K562 (cell line): ENCODE results near the gene PPM1H. TPM values are rescaled to one million over a fixed set of nuclear protein-coding genes. Genes with fewer than 3 reads are reported as not detected.
A peak's percentile ranks its signal among the peaks of the same experiment; 100 is the strongest.

Source experiments
- ATAC-seq: fragments of 200-7000 bp; cut with Tn5 transposase; 3 replicates; pipeline ENCODE4 v1.9.1; 2020; ENCODE audit warnings: moderate library complexity
- BruUV-seq: library from RNA; stranded (reverse); fragments of 400-500 nt; replicated peaks from 2 replicates; lab custom pipeline; 2021; lab: Mats Ljungman, UMichigan
- CTCF ChIA-PET: fragments of 300-600 bp; formaldehyde crosslinking; extraction: SDS; loops from one replicate; lab custom pipeline; 2021; ENCODE audit warnings: low intra/inter-chr PET ratio; lab: Yijun Ruan, JAX
- POLR2A ChIA-PET: fragments of 300-600, 350-650 bp; sonication (Branson Sonifier 250); formaldehyde crosslinking; extraction: SDS; loops from one replicate; lab custom pipeline; 2021; ENCODE audit warnings: antibody characterized with exemption, inconsistent platforms; lab: Yijun Ruan, JAX
- DNase-seq, 4 experiments: peaks; one replicate each; pipeline versions ENCODE4 v3.0.0 to v3.0.0-alpha.2; 2011 to 2018; ENCODE audit warnings: low spot score in 3 of 4, mixed read lengths in 3 of 4; ENCODE audit errors: extremely low read depth in 1 of 4
- FAIRE-seq: peaks from 2 replicates; lab custom pipeline; 2011; peaks lifted over from hg19 to GRCh38; lab: Jason Lieb, UNC
- H2AFZ ChIP-seq: 2 replicates; pipeline ENCODE4 v1.6.0; 2011; ENCODE audit warnings: low read depth, low read length, control low read depth, inconsistent platforms
- H3K27ac ChIP-seq: fragments of 200-600 bp; 3 replicates; pipeline ENCODE4 v1.8.0; 2011; ENCODE audit warnings: low read depth, mild to moderate bottlenecking, control low read depth, inconsistent platforms, low read length, moderate library complexity, mixed read lengths; ENCODE audit errors: extremely low read depth
- H3K27me3 ChIP-seq, 2 experiments: fragments of 300-600 bp in 1 of 2; 2 replicates in 1 of 2; 3 replicates in 1 of 2; pipeline versions ENCODE4 v1.6.0 to v1.8.0; 2011; ENCODE audit warnings: inconsistent platforms in 2 of 2, low read length in 2 of 2, mild to moderate bottlenecking in 1 of 2, mixed read lengths in 1 of 2, moderate library complexity in 1 of 2; ENCODE audit not compliant: control insufficient read depth in 2 of 2, insufficient read depth in 2 of 2
- H3K36me3 ChIP-seq: fragments of 300-600 bp; 3 replicates; pipeline ENCODE4 v1.8.0; 2011; ENCODE audit warnings: mild to moderate bottlenecking, low read length, inconsistent platforms; ENCODE audit not compliant: control insufficient read depth, insufficient read depth
- H3K4me1 ChIP-seq, 2 experiments: fragments of 200-600 bp in 1 of 2; replicated peaks in 1 of 2; 2 replicates in 1 of 2; 3 replicates in 1 of 2; pipeline versions ENCODE4 v1.5.1 to v1.8.0; 2011; ENCODE audit warnings: inconsistent platforms in 2 of 2, low read length in 2 of 2, mild to moderate bottlenecking in 1 of 2, mixed read lengths in 1 of 2, moderate library complexity in 1 of 2; ENCODE audit not compliant: control insufficient read depth in 2 of 2, insufficient read depth in 2 of 2
- H3K4me2 ChIP-seq: 2 replicates; pipeline ENCODE4 v1.6.1; 2011; ENCODE audit warnings: low read length, control low read depth, inconsistent platforms, mixed read lengths; ENCODE audit not compliant: insufficient read depth
- H3K4me3 ChIP-seq: fragments of 200-600 bp; sonication (generic), shearing (Covaris generic); 2 replicates; pipeline ENCODE4 v1.5.1; 2016; ENCODE audit warnings: control low read depth, inconsistent platforms
- H3K79me2 ChIP-seq: fragments of 200-600 bp; 3 replicates; pipeline ENCODE4 v1.8.0; 2011; ENCODE audit warnings: low read length, inconsistent platforms; ENCODE audit not compliant: control insufficient read depth, insufficient read depth
- H3K9ac ChIP-seq, 2 experiments: 2 replicates each; pipeline versions ENCODE4 v1.6.0 to v1.6.1; 2011; ENCODE audit warnings: low read depth in 2 of 2, low read length in 2 of 2, control low read depth in 1 of 2, inconsistent platforms in 1 of 2, mild to moderate bottlenecking in 1 of 2, mixed read lengths in 1 of 2; ENCODE audit not compliant: insufficient read depth in 1 of 2
- H3K9me1 ChIP-seq: one replicate; pipeline ENCODE4 v1.6.0; 2011; ENCODE audit warnings: inconsistent platforms, mild to moderate bottlenecking, low read length, moderate library complexity; ENCODE audit not compliant: control insufficient read depth, insufficient read depth
- H3K9me3 ChIP-seq: replicated peaks from 2 replicates; pipeline ENCODE4 v1.5.1; 2011; ENCODE audit warnings: low read depth, low read length, inconsistent platforms; ENCODE audit not compliant: control insufficient read depth, insufficient read depth
- H4K20me1 ChIP-seq: replicated peaks from 2 replicates; pipeline ENCODE4 v1.6.1; 2011; ENCODE audit warnings: low read length, inconsistent platforms, mixed read lengths; ENCODE audit not compliant: control insufficient read depth, insufficient read depth
- FOSL1 ChIP-seq: fragments of 200-800 bp; sonication (Bioruptor generic); conservative IDR thresholded peaks from 2 replicates; pipeline ENCODE4 v1.6.1; 2016; ENCODE audit warnings: missing genetic modification characterization, missing compliant biosample characterization
- FOXK1 ChIP-seq: sonication (generic); formaldehyde crosslinking; IDR thresholded peaks from 2 replicates; pipeline ENCODE4 v1.8.0; 2022; ENCODE audit warnings: missing genetic modification reagents, mild to moderate bottlenecking, borderline replicate concordance
- HIVEP1 ChIP-seq: fragments of 250-450 bp; sonication (Bioruptor Pico); IDR thresholded peaks from 2 replicates; pipeline ENCODE4 v1.4.0; 2020; ENCODE audit warnings: mild to moderate bottlenecking
- PBX2 ChIP-seq, 2 experiments: IDR thresholded peaks in 1 of 2; conservative IDR thresholded peaks in 1 of 2; 2 replicates each; pipeline ENCODE4 v1.6.1; 2016; ENCODE audit warnings: low read depth in 2 of 2, mild to moderate bottlenecking in 1 of 2, missing compliant biosample characterization in 1 of 2, missing genetic modification characterization in 1 of 2, moderate library complexity in 1 of 2
- POLR2B ChIP-seq: fragments of 450-650 bp; IDR thresholded peaks from 2 replicates; pipeline ENCODE4 v1.6.1; 2018; ENCODE audit warnings: low read depth; ENCODE audit not compliant: partially characterized antibody
- PYGO2 ChIP-seq: fragments of 450-650 bp; IDR thresholded peaks from 2 replicates; pipeline ENCODE4 v1.6.1; 2016; ENCODE audit warnings: mild to moderate bottlenecking, missing genetic modification characterization, moderate library complexity, missing compliant biosample characterization
- SIX5 ChIP-seq, 2 experiments: IDR thresholded peaks; 2 replicates each; pipeline ENCODE4 v1.6.1; 2011; ENCODE audit warnings: low read length in 2 of 2, borderline replicate concordance in 1 of 2, low read depth in 1 of 2, mild to moderate bottlenecking in 1 of 2, moderate library complexity in 1 of 2; ENCODE audit not compliant: insufficient read depth in 1 of 2
- TFE3 ChIP-seq: fragments of 450-650 bp; formaldehyde crosslinking; IDR thresholded peaks from 2 replicates; pipeline ENCODE4 v1.4.0; 2020; ENCODE audit warnings: mild to moderate bottlenecking, mixed read lengths
- XRCC5 ChIP-seq: fragments of 200-400 bp; formaldehyde crosslinking; IDR thresholded peaks from 2 replicates; pipeline ENCODE4 v1.6.1; 2017; ENCODE audit warnings: low read depth, mild to moderate bottlenecking, low read length
- ZNF431 ChIP-seq: sonication (generic); formaldehyde crosslinking; IDR thresholded peaks from 2 replicates; pipeline ENCODE4 v1.8.0; 2022; ENCODE audit warnings: mild to moderate bottlenecking, missing genetic modification reagents
- WGBS: fragments of 100-300 bp; shearing (Covaris generic); methylation state at CpG from one replicate; pipeline ENCODE4 v1.1.6; 2016; ENCODE audit warnings: low coverage, mixed read lengths; ENCODE audit not compliant: insufficient coverage; ENCODE audit errors: missing lambda C conversion rate; 5-methylcytosine and 5-hydroxymethylcytosine counted together
- in situ Hi-C: fragments of 300-500 bp; cut with MboI; formaldehyde crosslinking; loops from 4 replicates; pipeline ENCODE4 v1.15.0; 2018; ENCODE audit warnings: inconsistent platforms, mixed read lengths
- intact Hi-C: fragments of 100-400 bp; cut with micrococcal nuclease; formaldehyde crosslinking; loops from 2 replicates; pipeline ENCODE4 v1.14.2; 2022
- polyA plus RNA-seq, 8 experiments: library from polyadenylated mRNA; depleted of rRNA in 4 of 8; stranded (reverse) in 5 of 8; unstranded in 3 of 8; fragments of >200 nt; fragmentation: Nextera tagmentation in 2 of 8; fragmentation: Illumina TruSeq in 1 of 8; extraction: Ambion mirVana in 2 of 8; extraction: Trizol in 1 of 8; gene quantifications; 2 replicates each; pipeline versions ENCODE4 v1.2.1 to v1.2.3, GENCODE V29; 2011 to 2014; ENCODE audit warnings: inconsistent platforms in 1 of 8, missing spikeins in 1 of 8
- total RNA-seq, 7 experiments: library from RNA; depleted of rRNA in 6 of 7; stranded (reverse); fragments of >200 nt in 6 of 7; fragmentation: Illumina TruSeq in 2 of 7; extraction: Trizol in 2 of 7; gene quantifications; 2 replicates each; pipeline versions ENCODE4 v1.2.1 to v1.2.3, GENCODE V29; 2011 to 2021; ENCODE audit warnings: low replicate concordance in 1 of 7
- TF ChIP-seq, protein P1 (sequence below): fragments of 450-650 bp; IDR thresholded peaks from 2 replicates; pipeline ENCODE4 v1.6.1; 2014; ENCODE audit warnings: low read depth, mild to moderate bottlenecking, moderate library complexity, borderline replicate concordance
- TF ChIP-seq, protein P2 (sequence below): sonication (generic); formaldehyde crosslinking; IDR thresholded peaks from 2 replicates; pipeline ENCODE4 v1.9.0; 2022; ENCODE audit warnings: mild to moderate bottlenecking, missing genetic modification reagents

The PPM1H gene
- total and polyA plus RNA-seq, 9 of the 15 experiments (the other 6 are each of a cell fraction or from before 2014, with no cell fraction given): 5.3 to 29.3 (median 11.3) TPM

- Histone ChIP-seq H3K79me2 (peaks cover 33% of the 10 kb centered on the region), H3K4me3 (peak overlapping the region; percentile 73), H3K9me3 (no peaks in the 10 kb centered on the region), H3K4me2 (peak overlapping the region; percentile 86), H3K4me1 (peaks cover 17% of the 10 kb centered on the region in 2 experiments; a peak in 4 of 5 replicates), H3K9me1 (no peaks in the 10 kb centered on the region), H3K36me3 (peaks cover 2% of the 10 kb centered on the region; the same call in 1 of the 3 replicates), H3K27ac (peak overlapping the region; percentile 100), H3K27me3 (no peaks in the 10 kb centered on the region), H4K20me1 (no peaks in the 10 kb centered on the region), H3K9ac (peak overlapping the region; percentile 98), H2AFZ (peak overlapping the region; percentile 98)
- peak; percentile 15 for FAIRE-seq
- peak; percentile 94 for ATAC-seq
- DNase-seq: peak; percentile 77 to 91 (median 82)
- BruUV-seq: no TSS peak
- CTCF ChIA-PET: interaction anchor here (0.9 kb wide), 1 partner anchor 191 kb away, joined by 3 read pairs; no protein-coding TSS in a partner anchor
- intact Hi-C loops (loop anchor here (2.0 to 10.0 kb wide), 2 partner anchors 136 to 338 kb away; partner anchors contain the start of genes MON2 and USP15), in situ Hi-C loops (no loop called here)
- WGBS: 1% methylated on average over 70 of the region's 94 CpGs
- POLR2A ChIA-PET: interaction anchor here (0.6 to 2.5 kb wide), 18 partner anchors 9 to 277 kb away, joined by 3 to 9 read pairs (median 4); no protein-coding TSS in a partner anchor
- 0 out of 2 replicates have a peak, but pooled peaks have one; percentile 12 for TF ChIP-seq FOSL1 (tag)
- peak; percentile 39 for TF ChIP-seq POLR2B
- no peak for TF ChIP-seq TFE3 (CRISPR knock-in tag)
- TF ChIP-seq, protein P1, sequence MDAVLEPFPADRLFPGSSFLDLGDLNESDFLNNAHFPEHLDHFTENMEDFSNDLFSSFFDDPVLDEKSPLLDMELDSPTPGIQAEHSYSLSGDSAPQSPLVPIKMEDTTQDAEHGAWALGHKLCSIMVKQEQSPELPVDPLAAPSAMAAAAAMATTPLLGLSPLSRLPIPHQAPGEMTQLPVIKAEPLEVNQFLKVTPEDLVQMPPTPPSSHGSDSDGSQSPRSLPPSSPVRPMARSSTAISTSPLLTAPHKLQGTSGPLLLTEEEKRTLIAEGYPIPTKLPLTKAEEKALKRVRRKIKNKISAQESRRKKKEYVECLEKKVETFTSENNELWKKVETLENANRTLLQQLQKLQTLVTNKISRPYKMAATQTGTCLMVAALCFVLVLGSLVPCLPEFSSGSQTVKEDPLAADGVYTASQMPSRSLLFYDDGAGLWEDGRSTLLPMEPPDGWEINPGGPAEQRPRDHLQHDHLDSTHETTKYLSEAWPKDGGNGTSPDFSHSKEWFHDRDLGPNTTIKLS: peak; percentile 88
- TF ChIP-seq, protein P2, sequence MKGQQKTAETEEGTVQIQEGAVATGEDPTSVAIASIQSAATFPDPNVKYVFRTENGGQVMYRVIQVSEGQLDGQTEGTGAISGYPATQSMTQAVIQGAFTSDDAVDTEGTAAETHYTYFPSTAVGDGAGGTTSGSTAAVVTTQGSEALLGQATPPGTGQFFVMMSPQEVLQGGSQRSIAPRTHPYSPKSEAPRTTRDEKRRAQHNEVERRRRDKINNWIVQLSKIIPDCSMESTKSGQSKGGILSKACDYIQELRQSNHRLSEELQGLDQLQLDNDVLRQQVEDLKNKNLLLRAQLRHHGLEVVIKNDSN (CRISPR knock-in tag): no peak; the same call in 1 of the 2 replicates
- 0 out of 2 replicates have a peak, but pooled peaks have one; percentile 40 for TF ChIP-seq HIVEP1 (CRISPR knock-in tag)
- TF ChIP-seq XRCC5: no peak
- no peak for TF ChIP-seq PYGO2 (tag)
- no peak for TF ChIP-seq FOXK1
- TF ChIP-seq ZNF431 (CRISPR knock-in tag): peak; percentile 43; the same call in 1 of the 2 replicates
- TF ChIP-seq SIX5 (IDR thresholded peaks at IDR 0.05; ENCODE audit: borderline replicate concordance in 1 of 2, insufficient read depth in 1 of 2, low read depth in 1 of 2, low read length in 2 of 2): no peak
- no peak for TF ChIP-seq PBX2 (CRISPR knock-in tag; IDR thresholded peaks at IDR 0.05; ENCODE audit: low read depth)
- no peak for TF ChIP-seq PBX2 (tag; conservative IDR thresholded peaks at IDR 0.05; ENCODE audit: low read depth)
Measured at GRCh38 chr12:62603061-62603810, 331.7 kb downstream of the PPM1H start.
